Measurements from ENCODE around the gene ANXA11. TPM values are rescaled to one million over a fixed set of nuclear protein-coding genes. Genes with fewer than 3 reads are reported as not detected.
A peak's percentile ranks its signal among the peaks of the same experiment; 100 is the strongest.
"Not testable (repeated sequence)": the region's sequence is repeated elsewhere in the genome, so short reads cannot be mapped to it uniquely, and the experiment has no call there.

The ANXA11 gene
- total RNA-seq, 1 donor from 2014 or later: 122 TPM

GRCh38 chr10:80149123-80149522 is 56.2 kb downstream of the ANXA11 start:
- Mint-ChIP-seq H3K27me3 (no peaks in the 10 kb centered on the region), H3K4me3 (no peak overlapping the region), H3K27ac (no peak overlapping the region), H3K4me1 (ENCODE audit: unreplicated experiment) (peaks cover 4% of the 10 kb centered on the region), H3K36me3 (peaks cover 13% of the 10 kb centered on the region), H3K9me3 (no peaks in the 10 kb centered on the region)
- DNase-seq (ENCODE audit: extremely low spot score, unreplicated experiment): no peak
- no peak for TF ChIP-seq CTCF (conservative IDR thresholded peaks at IDR 0.05)

DNA sequence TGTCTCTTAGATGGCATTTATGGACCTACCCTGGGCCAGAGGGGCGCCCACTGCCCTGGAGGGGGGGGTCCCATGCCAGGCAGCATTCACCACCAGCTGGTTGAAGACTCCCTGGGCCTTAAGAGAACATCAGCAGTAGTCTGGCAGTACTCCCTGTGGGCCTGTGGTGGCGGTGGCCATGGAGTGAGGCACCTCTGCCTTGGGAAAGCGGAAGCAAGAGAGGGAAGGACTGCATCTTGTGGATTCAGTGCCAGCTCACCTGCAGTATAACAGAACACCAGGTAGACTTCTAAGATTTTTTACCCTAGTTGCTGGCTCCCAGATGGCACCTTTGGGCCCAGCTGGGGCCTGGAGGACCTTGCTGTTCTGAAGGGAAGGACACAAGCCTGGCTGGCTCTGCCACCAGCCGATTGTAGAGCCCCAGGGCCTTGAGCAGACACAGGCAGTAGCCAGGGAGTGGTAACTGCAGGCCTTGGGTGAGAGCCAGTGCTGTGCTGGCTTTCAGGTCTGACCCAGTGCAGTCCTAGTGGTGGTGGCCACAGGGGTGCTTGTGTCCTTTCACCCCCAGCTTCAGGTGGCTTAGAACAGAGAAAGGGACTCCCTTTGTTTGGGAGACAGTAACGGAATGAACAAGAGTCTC is 57.1 kb downstream of the ANXA11 start:
- no peak overlapping the region for H3K27ac Mint-ChIP-seq
- H3K27me3 Mint-ChIP-seq: peaks cover 5% of the 10 kb centered on the region
- peaks cover 11% of the 10 kb centered on the region for H3K36me3 Mint-ChIP-seq
- no peak for DNase-seq (ENCODE audit: extremely low spot score, unreplicated experiment)
- TF ChIP-seq CTCF (conservative IDR thresholded peaks at IDR 0.05): no peak
- H3K4me1 Mint-ChIP-seq (ENCODE audit: unreplicated experiment): peaks cover 4% of the 10 kb centered on the region
- H3K4me3 Mint-ChIP-seq: no peak overlapping the region
- H3K9me3 Mint-ChIP-seq: no peaks in the 10 kb centered on the region

DNA sequence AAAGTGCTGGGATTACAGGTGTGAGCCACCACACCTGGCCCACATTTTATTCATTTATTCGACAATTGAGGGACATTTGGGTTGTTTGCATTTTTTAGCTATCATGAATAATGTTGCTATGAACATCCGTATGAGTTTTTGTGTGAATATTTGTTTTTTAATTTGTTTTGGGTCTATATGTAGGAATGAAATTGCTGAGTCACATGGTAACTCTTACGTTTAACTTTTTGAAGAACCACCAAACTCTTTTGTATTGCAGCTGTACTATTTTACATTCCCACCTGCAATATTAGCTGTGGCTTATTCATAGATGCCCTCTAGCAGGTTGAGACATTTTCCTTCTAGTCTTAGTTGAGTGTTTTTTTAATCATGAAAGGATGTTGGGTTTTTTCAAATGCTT is 58.4 kb downstream of the ANXA11 start:
- DNase-seq (ENCODE audit: extremely low spot score, unreplicated experiment): no peak
- Mint-ChIP-seq H3K4me1 (ENCODE audit: unreplicated experiment) (peaks cover 4% of the 10 kb centered on the region), H3K36me3 (peaks cover 10% of the 10 kb centered on the region), H3K9me3 (no peaks in the 10 kb centered on the region), H3K27ac (no peak overlapping the region), H3K4me3 (no peak overlapping the region), H3K27me3 (peaks cover 5% of the 10 kb centered on the region)
- TF ChIP-seq CTCF (conservative IDR thresholded peaks at IDR 0.05): no peak

- Mint-ChIP-seq H3K27me3 (peaks cover 13% of the 10 kb centered on the region), H3K36me3 (peaks cover 10% of the 10 kb centered on the region), H3K4me3 (peak overlapping the region; percentile 4), H3K27ac (peak overlapping the region; percentile 37)
- not testable (repeated sequence) for DNase-seq (ENCODE audit: extremely low spot score, unreplicated experiment); H3K9me3 Mint-ChIP-seq; H3K4me1 Mint-ChIP-seq (ENCODE audit: unreplicated experiment)
Measured at GRCh38 chr10:80145406-80146308, 59.7 kb downstream of the ANXA11 start.

GRCh38 chr10:80144696-80145131 is 60.6 kb downstream of the ANXA11 start:
- Mint-ChIP-seq H3K36me3 (peaks cover 7% of the 10 kb centered on the region), H3K9me3 (no peaks in the 10 kb centered on the region), H3K27ac (peak overlapping the region; percentile 85), H3K4me1 (ENCODE audit: unreplicated experiment) (peaks cover 4% of the 10 kb centered on the region), H3K27me3 (peaks cover 13% of the 10 kb centered on the region), H3K4me3 (no peak overlapping the region)
- no peak for DNase-seq (ENCODE audit: extremely low spot score, unreplicated experiment)
- TF ChIP-seq CTCF (conservative IDR thresholded peaks at IDR 0.05): no peak
